ENCODE data around the gene CDKN1C. TPM values are rescaled to one million over a fixed set of nuclear protein-coding genes. Genes with fewer than 3 reads are reported as not detected.
A peak's percentile ranks its signal among the peaks of the same experiment; 100 is the strongest.

The CDKN1C gene
- total RNA-seq = 10 to 100 TPM; 16.1 to 26.3 (median 21.4) TPM
- polyA plus RNA-seq = 27.6 TPM
- long read RNA-seq, donor 1, transcript CDKN1C-205 (2 exons, 944 nt) = major isoform, 7 of 20 reads
- long read RNA-seq, donor 1, transcript CDKN1C-204 (4 exons, 1,771 nt) = minor isoform, 6 of 20 reads
- long read RNA-seq, donor 1, partial matches to known transcripts = 3 of 20 reads
- long read RNA-seq, donor 1, other reads (novel, unspliced or antisense) = 1 of 20 reads
- long read RNA-seq, donor 2, transcript CDKN1C-204 (4 exons, 1,771 nt) = major isoform, 5 of 16 reads
- long read RNA-seq, donor 2, partial matches to known transcripts = 0 of 16 reads
- long read RNA-seq, donor 2, other reads (novel, unspliced or antisense) = 2 of 16 reads
- long read RNA-seq, donor 3, partial matches to known transcripts = 0 of 2 reads
- long read RNA-seq, donor 3, other reads (novel, unspliced or antisense) = 0 of 2 reads
- long read RNA-seq, donor 4, transcript CDKN1C-204 (4 exons, 1,771 nt) = major isoform, 5 of 12 reads
- long read RNA-seq, donor 4, partial matches to known transcripts = 1 of 12 reads
- long read RNA-seq, donor 4, other reads (novel, unspliced or antisense) = 1 of 12 reads

- WGBS = under 1% methylated on average over 61 of the region's 61 CpGs
- peak within 1 kb of the TSS; percentile 62 for H3K27ac ChIP-seq (ENCODE audit: low read length)
- H3K9me3 ChIP-seq (ENCODE audit: control insufficient read depth, low read length) = no peaks in the 10 kb centered on the region
- H3K27me3 ChIP-seq (ENCODE audit: control insufficient read depth, insufficient read depth) = no peaks in the 10 kb centered on the region
- H3K4me1 ChIP-seq (ENCODE audit: control insufficient read depth, insufficient read depth, low read length) = peaks cover under 1% of the 10 kb centered on the region
- H3K4me3 ChIP-seq (ENCODE audit: low read length) = peak within 1 kb of the TSS; percentile 88
- DNase-seq (peak; percentile 88 to 97 (median 96)), ATAC-seq (peak; percentile 80 to 82)
- intact Hi-C loops (cut with DNase I) = loop anchor here in 3 of 4 donors (5.0 to 10.0 kb wide), 3 partner anchors 58 to 691 kb away; partner anchors contain the start of gene KCNQ1OT1 (in 2 of the 3)
These were observed at the start of gene CDKN1C for GRCh38 chr11:2885678-2886081. Gene CDKN1C, minus strand, starts transcription at chr11:2885775. Its CDS starts 319 bp downstream, at chr11:2885456.

- H3K27ac ChIP-seq (ENCODE audit: low read length) = no peak overlapping the region
- no peak for ATAC-seq
- no peak overlapping the region for H3K4me3 ChIP-seq (ENCODE audit: low read length)
- DNase-seq = peak in 2 of 3 donors; percentile 37 to 38
- H3K4me1 ChIP-seq (ENCODE audit: control insufficient read depth, insufficient read depth, low read length) = peaks cover 1% of the 10 kb centered on the region
- no peaks in the 10 kb centered on the region for H3K27me3 ChIP-seq (ENCODE audit: control insufficient read depth, insufficient read depth)
- intact Hi-C loops (cut with DNase I) = no loop called here
- no peaks in the 10 kb centered on the region for H3K9me3 ChIP-seq (ENCODE audit: control insufficient read depth, low read length)
- 77% methylated on average over 14 of the region's 14 CpGs for WGBS
These were observed 49.1 kb upstream of the CDKN1C start for GRCh38 chr11:2934611-2935239.

GRCh38 chr11:2934021-2934550 lies 48.5 kb upstream of the CDKN1C start:
- Histone ChIP-seq H3K4me1 (ENCODE audit: control insufficient read depth, insufficient read depth, low read length) (peaks cover 3% of the 10 kb centered on the region), H3K9me3 (ENCODE audit: control insufficient read depth, low read length) (no peaks in the 10 kb centered on the region), H3K4me3 (ENCODE audit: low read length) (no peak overlapping the region), H3K27ac (ENCODE audit: low read length) (no peak overlapping the region), H3K27me3 (ENCODE audit: control insufficient read depth, insufficient read depth) (no peaks in the 10 kb centered on the region)
- intact Hi-C loops (cut with DNase I) = no loop called here
- WGBS = 81% methylated on average over 7 of the region's 7 CpGs
- peak in 1 of 3 donors; percentile 18 for DNase-seq
- no peak for ATAC-seq

- Histone ChIP-seq H3K4me3 (ENCODE audit: low read length) (no peak overlapping the region), H3K4me1 (ENCODE audit: control insufficient read depth, insufficient read depth, low read length) (peaks cover 3% of the 10 kb centered on the region), H3K27me3 (ENCODE audit: control insufficient read depth, insufficient read depth) (no peaks in the 10 kb centered on the region), H3K27ac (ENCODE audit: low read length) (no peak overlapping the region), H3K9me3 (ENCODE audit: control insufficient read depth, low read length) (no peaks in the 10 kb centered on the region)
- ATAC-seq (peak; percentile 48 to 57), DNase-seq (peak; percentile 78 to 89 (median 89))
- 39% methylated on average over 12 of the region's 12 CpGs for WGBS
- intact Hi-C loops (cut with DNase I) = no loop called here
These were observed 47.9 kb upstream of the CDKN1C start for GRCh38 chr11:2933375-2934020.

GRCh38 chr11:2932850-2933251 lies 47.3 kb upstream of the CDKN1C start:
- no peaks in the 10 kb centered on the region for H3K27me3 ChIP-seq (ENCODE audit: control insufficient read depth, insufficient read depth)
- no peak overlapping the region for H3K4me3 ChIP-seq (ENCODE audit: low read length)
- intact Hi-C loops (cut with DNase I) = no loop called here
- H3K9me3 ChIP-seq (ENCODE audit: control insufficient read depth, low read length) = no peaks in the 10 kb centered on the region
- ATAC-seq (no peak), DNase-seq (peak in 2 of 3 donors; percentile 53 to 61)
- 53% methylated on average over 15 of the region's 15 CpGs for WGBS
- H3K4me1 ChIP-seq (ENCODE audit: control insufficient read depth, insufficient read depth, low read length) = peaks cover 3% of the 10 kb centered on the region
- no peak overlapping the region for H3K27ac ChIP-seq (ENCODE audit: low read length)

- intact Hi-C loops (cut with DNase I) = no loop called here
- Histone ChIP-seq H3K27me3 (ENCODE audit: control insufficient read depth, insufficient read depth) (no peaks in the 10 kb centered on the region), H3K27ac (ENCODE audit: low read length) (no peak overlapping the region), H3K4me3 (ENCODE audit: low read length) (no peak overlapping the region), H3K4me1 (ENCODE audit: control insufficient read depth, insufficient read depth, low read length) (peaks cover 3% of the 10 kb centered on the region), H3K9me3 (ENCODE audit: control insufficient read depth, low read length) (no peaks in the 10 kb centered on the region)
- 81% methylated on average over 13 of the region's 13 CpGs for WGBS
- DNase-seq (peak in 2 of 3 donors; percentile 45 to 52), ATAC-seq (no peak)
These were observed 46.5 kb upstream of the CDKN1C start for GRCh38 chr11:2931771-2932738.

- no peaks in the 10 kb centered on the region for H3K27me3 ChIP-seq (ENCODE audit: control insufficient read depth, insufficient read depth)
- no peak overlapping the region for H3K4me3 ChIP-seq (ENCODE audit: low read length)
- H3K9me3 ChIP-seq (ENCODE audit: control insufficient read depth, low read length) = no peaks in the 10 kb centered on the region
- peaks cover 3% of the 10 kb centered on the region for H3K4me1 ChIP-seq (ENCODE audit: control insufficient read depth, insufficient read depth, low read length)
- DNase-seq = no peak
- 80% methylated on average over 4 of the region's 4 CpGs for WGBS
- no peak for ATAC-seq
- intact Hi-C loops (cut with DNase I) = no loop called here
- no peak overlapping the region for H3K27ac ChIP-seq (ENCODE audit: low read length)
These were observed 45.8 kb upstream of the CDKN1C start for GRCh38 chr11:2931420-2931746.

- Histone ChIP-seq H3K4me3 (ENCODE audit: low read length) (no peak overlapping the region), H3K4me1 (ENCODE audit: control insufficient read depth, insufficient read depth, low read length) (peaks cover 3% of the 10 kb centered on the region), H3K27ac (ENCODE audit: low read length) (no peak overlapping the region), H3K27me3 (ENCODE audit: control insufficient read depth, insufficient read depth) (no peaks in the 10 kb centered on the region), H3K9me3 (ENCODE audit: control insufficient read depth, low read length) (no peaks in the 10 kb centered on the region)
- WGBS = 44% methylated on average over 21 of the region's 21 CpGs
- intact Hi-C loops (cut with DNase I) = no loop called here
- ATAC-seq = peak; percentile 34 to 56
- DNase-seq = peak; percentile 51 to 84 (median 77)
These were observed 45.3 kb upstream of the CDKN1C start for GRCh38 chr11:2930704-2931419.

- ATAC-seq (peak; percentile 3 to 13), DNase-seq (peak; percentile 44 to 76 (median 63))
- 8% methylated on average over 47 of the region's 47 CpGs for WGBS
- no peak overlapping the region for H3K27ac ChIP-seq (ENCODE audit: low read length)
- peaks cover 3% of the 10 kb centered on the region for H3K4me1 ChIP-seq (ENCODE audit: control insufficient read depth, insufficient read depth, low read length)
- intact Hi-C loops (cut with DNase I) = no loop called here
- no peaks in the 10 kb centered on the region for H3K9me3 ChIP-seq (ENCODE audit: control insufficient read depth, low read length)
- H3K27me3 ChIP-seq (ENCODE audit: control insufficient read depth, insufficient read depth) = no peaks in the 10 kb centered on the region
- H3K4me3 ChIP-seq (ENCODE audit: low read length) = peak overlapping the region; percentile 21
These were observed 44.6 kb upstream of the CDKN1C start for GRCh38 chr11:2929950-2930703.

Measured in right cardiac atrium (tissue), 5 donors.